G401.6 (cell line): ENCODE measurements around the gene SAMD7.

Experiments
- FAIRE-seq: peaks from 2 replicates; lab custom pipeline; 2012; peaks lifted over from hg19 to GRCh38; lab: Jason Lieb, UNC

Gene SAMD7

DNA sequence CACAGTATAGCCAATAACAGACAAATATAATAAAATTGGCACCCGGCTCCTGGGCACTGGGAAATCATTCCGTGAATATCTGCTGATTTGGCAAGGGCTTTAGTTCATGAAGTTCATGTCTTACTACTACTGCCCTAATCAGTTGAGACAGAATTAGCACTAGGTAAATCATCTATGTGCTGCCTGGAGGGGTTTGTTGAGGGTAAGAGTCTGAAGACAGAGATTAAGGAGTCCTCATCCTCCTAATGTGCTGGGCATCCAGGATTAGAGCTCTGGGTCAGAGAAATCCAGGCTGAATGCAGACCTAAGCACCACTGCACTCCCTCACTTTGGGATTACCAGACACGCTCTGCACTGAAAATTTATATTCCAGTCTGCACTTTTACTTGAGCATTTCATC, 2.0 kb downstream of the SAMD7 start:
- no peak for FAIRE-seq

DNA sequence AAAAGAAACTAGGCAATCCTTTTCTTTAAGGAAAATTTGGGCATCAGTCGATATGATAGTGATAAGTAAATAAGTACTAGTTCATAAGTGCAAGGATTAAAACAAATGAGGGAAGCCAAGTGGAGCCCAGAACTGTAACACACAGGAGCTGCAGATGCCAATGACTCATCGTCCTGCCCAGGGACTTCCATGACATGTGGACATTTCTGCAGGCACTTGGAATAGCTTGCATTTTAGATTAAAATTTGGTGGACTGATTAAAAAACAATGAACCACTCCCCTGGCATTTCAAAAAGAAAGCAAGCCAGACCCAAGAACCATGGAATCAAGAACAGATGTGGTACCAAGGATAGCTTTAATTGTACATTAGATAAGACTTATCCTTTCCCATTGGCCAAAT, 2.9 kb downstream of the SAMD7 start:
- no peak for FAIRE-seq

DNA sequence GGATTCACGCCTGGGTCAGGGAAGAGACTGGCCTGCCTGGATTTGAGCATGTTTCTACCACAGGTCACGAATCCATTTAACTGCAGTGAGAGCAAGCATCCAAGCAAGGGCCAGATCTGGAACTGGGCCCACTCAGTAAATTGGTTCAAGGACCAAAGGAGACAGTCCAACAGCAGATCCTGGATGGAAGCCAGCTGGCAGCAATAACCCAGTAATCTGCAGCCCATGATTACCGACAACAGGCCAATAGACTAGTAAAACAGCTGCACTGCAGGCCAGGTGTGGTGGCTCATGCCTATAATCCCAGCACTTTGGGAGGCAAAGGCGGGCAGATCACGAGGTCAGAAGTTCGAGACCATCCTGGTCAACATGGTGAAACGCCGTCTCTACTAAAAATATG, 11.8 kb downstream of the SAMD7 start:
- FAIRE-seq = no peak

DNA sequence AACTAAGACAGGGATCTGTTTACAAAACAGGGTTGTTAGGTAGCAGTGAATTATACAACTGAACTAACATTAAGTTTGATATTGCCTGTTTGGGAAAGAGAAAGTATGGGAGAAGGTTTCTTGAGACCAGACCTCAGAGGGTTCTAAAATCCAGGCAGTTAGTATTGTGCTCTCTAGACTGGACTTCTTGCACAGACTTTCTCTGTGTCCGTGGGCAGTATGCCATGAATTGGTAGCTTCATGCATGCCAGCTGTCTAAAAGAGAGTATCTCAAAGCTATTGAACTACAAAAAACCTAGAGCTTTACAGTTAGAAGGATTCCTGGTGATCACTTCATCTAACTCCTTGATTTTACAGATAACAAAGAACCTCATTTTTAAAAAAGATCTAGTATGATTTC, 12.5 kb downstream of the SAMD7 start:
- FAIRE-seq = no peak

DNA sequence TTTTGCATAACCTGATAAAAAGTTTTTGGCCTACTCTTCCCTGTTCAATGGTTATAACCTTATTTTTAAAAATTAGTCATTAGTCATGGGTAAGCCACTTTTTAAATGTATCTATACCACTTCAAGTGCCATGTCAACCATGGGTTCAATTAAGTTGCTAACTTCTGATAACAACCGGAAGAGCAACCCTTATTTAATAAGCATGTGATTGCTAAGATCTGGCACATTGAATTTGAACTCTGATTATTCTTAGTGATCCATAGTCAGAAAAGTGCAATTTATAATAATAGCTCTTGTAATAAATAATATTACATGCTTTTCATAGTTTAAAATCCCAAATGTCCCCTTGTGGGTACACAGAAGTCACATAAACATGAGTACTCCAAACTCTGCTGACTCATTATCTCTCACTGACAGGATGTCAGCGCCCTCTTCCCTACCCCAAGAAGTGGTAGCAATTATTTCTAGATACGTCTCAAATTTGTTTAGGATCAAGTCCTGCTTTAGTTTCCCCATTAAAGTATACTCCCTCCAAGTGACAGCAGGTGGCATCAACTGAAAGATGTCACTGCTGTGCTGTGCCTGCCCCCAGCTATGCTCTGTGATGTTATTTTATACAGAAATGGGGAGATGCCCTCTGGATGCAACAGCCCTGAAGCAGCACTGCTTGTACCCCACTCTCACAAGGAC, 18.6 kb downstream of the SAMD7 start:
- FAIRE-seq = no peak

DNA sequence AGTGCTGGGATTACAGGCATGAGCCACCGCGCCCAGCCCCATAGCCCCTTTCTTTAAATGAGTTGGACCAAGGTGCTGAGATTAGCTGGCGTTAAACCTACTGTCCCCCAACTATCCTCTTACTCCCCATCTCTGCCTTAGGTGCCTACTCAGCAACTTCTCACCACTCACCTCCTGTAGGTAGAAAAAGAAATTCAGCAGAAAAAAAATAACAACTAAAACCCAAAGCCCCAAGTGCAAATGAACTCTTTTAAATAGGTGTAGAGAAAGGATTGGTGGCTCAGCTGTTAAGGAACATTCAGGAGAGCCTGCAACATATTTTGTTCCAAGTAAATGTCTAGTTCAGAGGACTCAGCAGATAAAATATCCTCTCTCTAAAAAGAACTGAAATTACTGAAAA, 19.5 kb downstream of the SAMD7 start:
- no peak for FAIRE-seq

DNA sequence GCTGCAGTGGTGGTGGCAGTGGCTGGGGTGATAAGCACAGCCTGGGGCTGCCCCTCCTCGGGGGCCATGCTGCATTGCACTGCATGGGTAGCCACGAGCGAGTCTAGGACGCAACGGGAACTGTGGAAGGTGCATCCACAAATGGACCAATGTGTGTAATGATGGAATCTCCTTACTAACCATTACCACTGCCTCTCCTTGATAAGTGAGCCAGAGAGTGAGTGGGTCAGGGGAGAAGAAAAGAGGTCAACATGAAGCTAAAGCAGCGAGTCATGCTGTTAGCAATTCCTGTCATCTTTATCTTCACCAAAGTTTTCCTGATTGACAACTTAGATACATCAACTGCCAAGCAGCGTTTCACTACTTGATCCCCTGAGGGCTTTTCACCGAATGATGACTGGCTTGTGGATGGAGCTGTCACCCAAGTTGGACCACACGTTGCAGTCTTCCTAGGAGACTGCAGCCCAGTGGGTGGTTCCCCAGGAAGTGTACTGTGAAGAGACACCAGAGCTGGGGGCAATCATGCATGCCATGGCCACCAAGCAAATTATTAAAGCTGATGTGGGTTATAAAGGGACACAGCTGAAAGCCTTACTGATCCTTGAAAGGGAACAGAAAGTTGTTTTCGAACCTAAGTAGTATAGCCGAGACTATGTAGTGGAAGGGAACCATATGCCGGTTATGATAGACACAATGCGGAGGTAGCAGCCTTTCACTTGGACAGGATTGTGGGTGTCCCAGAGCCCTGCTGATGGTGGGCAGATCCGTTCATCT, 20.6 kb downstream of the SAMD7 start:
- FAIRE-seq = no peak

DNA sequence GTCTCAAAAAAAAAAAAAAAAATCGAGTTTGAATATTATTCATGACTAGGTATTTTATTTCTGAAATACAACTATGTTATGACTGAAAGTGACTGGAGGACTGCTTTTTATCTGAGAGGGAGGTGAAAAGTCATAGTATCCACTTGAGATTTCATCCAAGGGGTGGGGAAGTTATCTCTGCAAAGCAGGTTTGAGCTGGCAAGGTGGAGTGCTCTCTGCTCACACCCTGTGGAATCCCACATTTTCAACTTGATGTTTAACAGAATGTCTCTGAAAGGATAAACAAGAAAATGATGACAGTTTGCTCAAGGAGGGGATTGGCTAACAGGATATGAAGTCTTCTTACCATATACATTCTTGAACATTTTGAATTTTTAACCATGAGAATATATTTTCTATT, 27.9 kb downstream of the SAMD7 start:
- no peak for FAIRE-seq

DNA sequence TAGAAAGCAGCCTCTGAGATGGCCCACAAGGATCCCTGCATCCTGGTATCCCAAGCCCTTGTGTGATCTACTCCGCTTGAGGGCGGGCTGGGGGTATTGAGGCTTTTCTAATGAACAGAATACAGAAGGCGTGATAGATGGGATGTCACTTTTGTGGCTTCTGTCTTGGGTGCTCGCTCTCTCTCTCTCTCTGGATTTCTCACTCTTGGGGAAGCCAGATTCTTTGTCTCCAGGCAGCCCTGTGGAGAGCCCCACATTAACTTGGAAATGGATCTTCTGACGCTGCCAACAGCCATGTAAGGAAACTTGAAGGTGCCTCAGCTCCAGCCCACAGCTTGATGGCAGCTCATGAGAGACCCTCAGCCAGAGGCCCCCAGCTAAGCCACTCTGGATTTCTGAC, 28.4 kb downstream of the SAMD7 start:
- FAIRE-seq = no peak

DNA sequence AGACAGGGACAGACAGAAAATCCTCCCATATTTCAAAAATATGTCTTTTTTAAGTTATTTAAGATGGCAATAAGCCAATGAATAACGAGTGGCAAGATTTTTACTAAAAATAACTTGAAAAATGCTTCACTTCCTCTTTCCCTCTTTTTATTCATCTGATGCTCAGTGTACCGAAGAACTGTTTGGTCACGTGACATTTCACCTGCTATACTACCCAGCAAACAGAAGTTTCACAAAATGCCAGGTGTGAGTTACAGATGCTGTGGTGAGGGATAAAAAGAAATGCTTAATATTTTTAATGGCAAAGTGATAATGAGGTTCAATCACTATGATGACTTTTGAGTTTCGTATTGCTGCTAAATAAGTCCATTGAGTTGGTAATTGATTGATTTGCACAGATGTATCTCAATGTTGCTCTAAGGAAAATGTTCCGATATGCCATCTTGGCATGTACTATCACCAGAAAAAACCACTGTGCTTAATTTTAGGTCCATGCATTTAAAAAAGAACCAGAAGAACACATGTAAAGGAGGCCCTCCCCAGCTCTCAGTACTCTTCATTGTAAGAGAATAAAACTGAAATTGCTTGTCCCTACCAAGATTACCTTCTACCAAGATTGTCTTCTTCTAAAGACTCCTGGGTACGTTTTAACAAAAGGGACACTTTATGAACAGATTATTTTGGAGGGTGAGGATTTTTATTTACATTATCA, 29.3 kb downstream of the SAMD7 start:
- no peak for FAIRE-seq

DNA sequence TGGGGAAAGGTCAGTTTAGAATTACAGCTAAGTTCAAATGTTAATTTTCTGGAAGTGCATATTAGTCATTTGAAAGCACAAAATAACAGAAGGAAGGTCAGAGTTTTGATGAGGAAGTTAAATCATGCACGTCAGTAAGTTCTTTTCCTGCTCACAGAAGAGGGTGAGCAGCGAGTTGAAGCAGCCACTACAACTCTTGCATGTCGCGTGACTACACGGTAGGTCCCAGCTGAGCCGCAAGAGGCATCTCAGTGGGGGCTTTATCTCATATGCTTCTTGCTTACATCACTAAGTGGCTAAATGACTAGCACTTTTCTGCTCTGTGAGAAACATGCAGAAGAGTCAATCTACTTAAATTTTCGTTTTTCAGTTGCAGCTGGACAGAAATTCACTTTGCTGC, 33.9 kb downstream of the SAMD7 start:
- no peak for FAIRE-seq

DNA sequence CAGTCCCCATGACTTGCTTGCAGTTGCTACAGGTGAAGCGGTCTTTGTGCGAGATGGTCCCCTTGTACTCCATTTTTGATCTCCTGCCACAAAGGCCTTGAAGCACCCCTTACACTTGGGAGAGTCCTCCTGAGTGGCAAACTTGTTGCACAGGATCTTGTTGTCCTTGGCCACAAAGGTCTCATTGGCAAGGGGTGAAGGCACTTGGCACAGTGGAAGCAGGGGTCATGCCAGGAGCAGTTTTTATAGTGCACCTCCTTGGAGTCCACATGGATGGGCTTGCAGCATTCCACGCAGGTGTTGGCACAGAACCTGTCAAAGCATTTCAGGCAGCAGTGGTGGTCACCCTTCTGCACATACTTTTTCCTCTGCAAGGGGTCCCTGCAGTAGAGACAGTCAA, 35.0 kb downstream of the SAMD7 start:
- FAIRE-seq = no peak

DNA sequence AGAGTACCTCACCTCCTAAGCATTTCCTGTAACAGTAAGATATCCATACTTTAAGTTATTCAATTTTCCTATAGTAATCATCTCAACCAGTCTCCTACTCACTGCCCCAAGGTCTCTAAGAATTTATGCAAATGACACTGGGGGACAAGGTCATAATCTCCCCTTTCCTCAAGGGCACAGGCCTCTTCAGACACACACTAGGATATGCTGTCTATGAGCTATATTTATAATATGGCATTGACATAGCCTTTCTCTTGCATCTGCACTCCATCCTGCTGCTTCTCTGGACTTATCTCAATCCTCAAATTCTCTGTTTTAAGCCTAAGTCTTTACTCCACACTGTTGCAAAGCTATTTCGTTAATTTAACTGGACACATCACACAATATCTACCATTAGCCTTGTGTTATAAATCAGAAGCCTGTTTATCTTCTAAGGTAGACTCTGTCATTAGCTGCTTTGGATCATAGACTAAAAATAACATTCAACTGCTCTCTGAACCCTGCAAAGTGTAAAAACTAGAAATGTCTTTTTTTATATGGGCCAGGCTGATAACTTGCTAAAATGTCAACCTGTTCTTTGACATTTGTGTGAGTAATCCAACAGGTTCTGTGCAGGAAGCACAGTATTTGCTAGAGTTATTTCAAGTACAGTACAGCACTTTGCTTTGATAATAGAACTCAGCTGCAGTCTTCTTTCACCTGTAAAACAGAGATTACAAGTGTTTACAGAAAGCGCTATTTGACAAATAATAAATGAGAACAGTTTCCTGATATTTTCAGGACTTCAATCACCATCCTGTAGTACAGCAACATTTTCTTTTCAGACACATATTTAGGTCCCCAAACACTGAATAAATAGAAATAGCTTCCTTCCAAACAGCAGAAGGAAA, 37.4 kb downstream of the SAMD7 start:
- FAIRE-seq = no peak

DNA sequence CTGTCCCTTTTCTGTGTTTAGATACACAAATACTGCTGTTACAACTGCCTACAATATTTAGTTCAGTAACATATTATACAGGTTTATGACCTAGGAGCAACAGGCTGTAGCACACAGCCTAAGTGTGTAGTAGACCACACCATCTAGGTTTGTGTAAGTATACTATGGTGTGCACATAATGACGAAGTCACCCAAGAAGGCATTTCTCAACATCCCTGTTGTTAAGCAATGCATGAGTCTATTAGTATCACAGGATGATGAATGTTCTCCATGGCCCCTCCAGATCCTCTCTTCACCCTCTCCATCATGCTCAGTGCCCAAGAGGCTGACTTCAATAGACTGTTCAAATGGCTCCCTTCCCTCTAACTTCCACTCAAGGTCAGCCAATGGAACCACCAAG, 40.7 kb downstream of the SAMD7 start:
- FAIRE-seq = no peak

DNA sequence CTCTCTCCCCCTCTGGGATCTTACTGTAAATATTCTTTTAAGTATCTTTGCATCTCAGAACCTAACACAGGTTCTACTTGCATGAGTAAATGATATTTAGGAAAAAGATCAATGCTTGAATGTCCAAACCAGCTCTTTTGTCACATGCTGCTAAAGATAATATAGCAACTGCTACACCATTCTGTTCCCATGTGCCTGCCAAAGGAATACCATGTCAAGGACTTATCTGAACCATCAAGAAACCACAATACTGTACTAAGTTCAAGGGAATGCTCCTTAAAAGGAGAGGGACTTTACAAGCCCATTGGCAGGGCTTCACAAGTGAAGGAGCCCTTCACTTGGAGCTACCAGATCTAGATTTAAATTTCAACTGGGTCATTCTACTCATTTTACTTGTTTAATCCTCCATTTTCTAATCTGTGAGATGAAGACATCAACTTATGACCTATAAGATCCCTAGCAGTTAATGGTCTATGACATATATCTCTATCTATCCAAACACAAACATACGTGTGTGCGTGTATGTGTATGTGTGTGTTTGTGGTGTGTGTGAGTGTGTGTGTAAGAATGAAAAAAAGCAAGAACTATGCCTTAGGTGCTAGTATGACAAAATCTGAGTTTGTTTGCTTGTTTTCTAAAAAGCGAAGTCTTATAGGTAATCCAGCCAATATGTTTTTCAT, 42.2 kb downstream of the SAMD7 start:
- no peak for FAIRE-seq

DNA sequence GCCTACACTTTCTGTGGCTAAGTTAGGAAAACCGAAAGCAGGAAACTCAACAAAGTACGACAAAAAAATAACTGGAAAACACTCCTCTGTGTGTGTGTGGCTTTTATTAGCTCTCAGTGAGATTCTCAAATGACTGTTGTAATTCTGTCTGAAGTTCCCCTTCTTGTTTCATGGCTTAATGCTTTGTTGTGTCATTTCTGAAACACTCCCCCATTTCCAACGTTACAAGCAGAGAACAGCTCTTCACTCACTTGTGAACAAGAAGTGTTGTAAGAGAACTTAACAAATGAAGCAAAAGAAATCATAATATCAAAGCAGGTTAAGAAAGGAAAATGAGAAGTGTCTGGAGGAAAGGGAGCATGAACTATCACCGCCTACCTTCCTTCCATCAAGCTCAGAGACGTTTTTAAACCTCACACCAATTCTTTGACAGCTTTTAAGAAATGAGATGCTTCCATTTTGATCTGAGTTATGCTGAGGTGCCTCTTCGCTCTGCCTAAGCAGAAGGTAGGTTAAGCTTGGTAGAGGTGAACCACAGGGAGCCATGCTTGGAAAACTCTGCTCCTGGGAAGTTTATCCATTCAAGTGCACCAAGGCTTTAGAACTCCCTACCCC, 42.9 kb downstream of the SAMD7 start:
- FAIRE-seq = no peak

DNA sequence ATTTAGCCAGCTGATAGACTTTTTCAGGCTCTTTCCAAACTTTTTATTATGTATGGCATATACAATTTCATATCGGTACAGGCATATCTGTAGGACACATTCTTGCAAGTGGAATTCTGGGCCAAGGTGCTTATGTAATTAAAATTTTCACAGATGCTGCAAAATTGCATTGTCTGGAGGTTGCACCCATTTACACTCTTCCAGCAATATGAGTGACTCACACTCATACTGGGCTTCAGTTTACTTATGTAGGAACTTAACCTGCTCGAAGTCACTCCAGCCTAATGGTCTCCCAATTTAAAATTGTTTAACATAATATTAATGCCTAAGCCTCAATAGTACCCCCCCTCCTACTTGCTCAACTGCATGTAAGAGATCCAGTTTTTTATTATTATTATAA, 44.0 kb downstream of the SAMD7 start:
- FAIRE-seq = no peak

DNA sequence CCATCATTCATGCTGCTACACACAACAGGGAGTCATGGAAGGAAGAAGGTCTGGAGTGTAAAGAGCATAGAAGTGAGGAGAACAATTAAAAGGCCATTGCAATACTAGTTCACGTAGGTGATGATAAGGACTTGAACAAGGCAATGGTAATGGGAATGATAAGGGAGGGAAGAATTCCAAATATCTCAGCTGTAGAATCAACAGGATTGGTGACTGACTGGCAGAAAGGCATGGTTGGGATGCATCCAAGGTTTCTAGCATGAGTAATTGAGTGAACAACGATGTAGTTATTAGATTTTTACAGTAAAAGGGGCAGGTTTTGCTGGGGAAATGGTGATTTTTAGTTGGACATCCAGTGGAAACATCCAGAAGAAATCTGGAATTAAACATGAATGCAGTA, 52.8 kb downstream of the SAMD7 start:
- no peak for FAIRE-seq

DNA sequence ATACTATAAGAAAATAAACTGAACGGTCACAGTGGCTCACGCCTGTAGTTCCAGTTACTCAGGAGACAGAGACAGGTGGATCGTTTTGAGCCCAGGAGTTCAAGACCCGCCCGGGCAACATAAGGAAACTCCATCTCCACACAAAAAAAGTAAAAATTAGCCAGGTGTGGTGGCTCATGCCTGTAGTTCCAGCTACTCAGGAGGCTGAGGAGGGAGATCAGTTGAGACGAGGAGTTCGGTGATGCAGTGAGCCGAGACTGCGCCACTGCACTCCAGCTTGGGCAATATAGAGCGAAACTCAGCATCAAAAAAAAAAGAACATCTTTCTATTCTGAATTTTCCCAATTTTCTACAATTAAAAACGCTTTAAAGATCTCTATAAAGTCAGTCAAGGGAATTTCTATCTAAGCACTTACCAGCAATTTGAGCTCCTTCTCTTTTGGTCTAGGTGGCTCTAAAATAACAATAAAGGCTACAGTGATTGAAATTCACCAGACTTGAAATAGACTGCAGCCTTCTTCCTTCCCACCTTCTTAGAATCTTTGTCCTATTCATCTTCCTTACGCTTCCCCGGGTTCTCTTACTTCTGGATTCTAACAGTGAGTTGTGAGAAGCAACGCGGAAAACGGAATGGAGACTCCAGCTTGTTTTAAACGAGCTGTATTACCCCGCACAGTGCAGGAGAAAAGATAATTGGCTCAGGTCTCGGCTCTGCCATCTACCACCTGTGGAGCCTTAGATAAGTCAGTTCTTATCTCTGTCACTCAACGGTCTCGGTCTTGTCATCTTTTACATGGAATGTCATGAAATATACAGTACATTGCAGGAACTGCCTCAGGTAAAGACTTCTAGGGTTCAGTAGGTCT, 54.4 kb downstream of the SAMD7 start:
- FAIRE-seq = no peak

DNA sequence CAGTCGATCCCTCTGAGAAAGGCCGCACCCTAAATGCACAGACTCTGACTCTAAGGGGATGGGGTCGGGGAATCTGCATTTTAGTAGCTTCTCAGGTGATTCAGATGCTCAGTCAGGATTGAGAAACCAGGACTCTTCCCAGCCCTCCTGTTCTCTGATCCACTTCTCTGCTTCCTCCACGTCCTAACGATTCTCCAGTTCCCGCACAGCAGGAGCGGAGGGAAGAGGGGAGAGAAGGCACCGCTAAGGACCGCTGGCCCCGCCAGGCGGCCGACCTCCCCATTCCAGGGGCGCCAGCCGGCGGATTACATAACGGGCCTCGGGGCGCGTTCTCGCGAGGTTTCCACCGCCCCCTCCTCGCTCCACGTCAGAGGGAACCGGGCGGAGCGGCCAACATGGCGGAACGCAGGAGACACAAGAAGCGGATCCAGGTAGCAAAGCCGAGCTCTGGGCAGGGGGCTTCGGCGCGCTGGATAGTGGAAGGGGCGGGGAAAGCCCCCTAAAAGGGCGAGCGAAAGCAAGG, 55.1 kb downstream of the SAMD7 start, which contains the start of gene SEC62:
Gene SEC62, plus strand, starts transcription at position 380 of the 523 bp plus-strand sequence. Its CDS starts 16 bp downstream, at position 396.
- no peak for FAIRE-seq
